Measurements from ENCODE around the gene PHRF1.
A peak's percentile ranks its signal among the peaks of the same experiment; 100 is the strongest.

The PHRF1 gene

GRCh38 chr11:614623-615503 is 38.6 kb downstream of the PHRF1 start:
- no peak for DNase-seq (ENCODE audit: low read depth)

DNA sequence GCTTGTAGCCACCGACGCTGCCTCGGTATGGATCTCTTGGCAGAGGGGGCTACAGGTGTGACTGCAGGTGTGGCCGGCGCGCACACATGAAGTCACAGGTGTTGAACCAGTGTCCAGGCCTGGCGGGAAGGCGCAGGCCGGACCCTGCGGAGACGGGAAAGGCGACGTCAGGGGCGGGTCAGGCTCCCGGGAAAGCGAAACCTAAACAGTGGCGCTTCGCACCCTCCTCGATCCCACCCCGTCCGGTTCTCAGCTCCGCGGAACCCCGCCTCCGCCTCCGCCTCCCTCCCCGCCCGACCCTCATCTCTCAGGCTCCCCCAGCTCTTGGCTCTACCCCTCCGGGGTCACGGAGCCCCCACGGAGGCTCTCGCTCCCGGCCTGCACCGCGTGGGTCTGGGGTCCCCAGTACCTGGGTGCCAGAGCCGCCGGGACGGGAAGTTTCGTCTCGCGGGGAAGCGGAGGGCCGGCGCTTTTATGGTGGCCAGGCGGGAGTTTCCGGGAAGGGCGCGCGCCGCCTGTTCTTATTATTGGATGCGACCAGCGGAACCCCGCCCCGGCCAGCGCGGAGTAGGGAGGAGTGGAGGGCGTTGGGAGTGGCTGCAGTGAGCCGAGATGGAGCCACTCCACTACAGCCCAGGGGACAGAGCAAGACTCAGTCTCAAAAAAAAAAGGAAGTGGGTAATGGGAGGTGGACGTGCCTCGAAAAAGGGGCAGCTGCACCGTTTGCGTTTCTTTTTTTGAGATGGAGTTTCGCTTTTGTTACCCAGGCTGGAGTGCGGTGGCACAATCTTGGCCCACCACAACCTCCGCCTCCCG is 39.4 kb downstream of the PHRF1 start, which contains the start of gene IRF7:
IRF7 (minus strand) TSS at position 447 of the 816 bp plus-strand sequence. CDS start 586 bp downstream, outside the sequence.
- DNase-seq (ENCODE audit: low read depth) = peak; percentile 88

DNA sequence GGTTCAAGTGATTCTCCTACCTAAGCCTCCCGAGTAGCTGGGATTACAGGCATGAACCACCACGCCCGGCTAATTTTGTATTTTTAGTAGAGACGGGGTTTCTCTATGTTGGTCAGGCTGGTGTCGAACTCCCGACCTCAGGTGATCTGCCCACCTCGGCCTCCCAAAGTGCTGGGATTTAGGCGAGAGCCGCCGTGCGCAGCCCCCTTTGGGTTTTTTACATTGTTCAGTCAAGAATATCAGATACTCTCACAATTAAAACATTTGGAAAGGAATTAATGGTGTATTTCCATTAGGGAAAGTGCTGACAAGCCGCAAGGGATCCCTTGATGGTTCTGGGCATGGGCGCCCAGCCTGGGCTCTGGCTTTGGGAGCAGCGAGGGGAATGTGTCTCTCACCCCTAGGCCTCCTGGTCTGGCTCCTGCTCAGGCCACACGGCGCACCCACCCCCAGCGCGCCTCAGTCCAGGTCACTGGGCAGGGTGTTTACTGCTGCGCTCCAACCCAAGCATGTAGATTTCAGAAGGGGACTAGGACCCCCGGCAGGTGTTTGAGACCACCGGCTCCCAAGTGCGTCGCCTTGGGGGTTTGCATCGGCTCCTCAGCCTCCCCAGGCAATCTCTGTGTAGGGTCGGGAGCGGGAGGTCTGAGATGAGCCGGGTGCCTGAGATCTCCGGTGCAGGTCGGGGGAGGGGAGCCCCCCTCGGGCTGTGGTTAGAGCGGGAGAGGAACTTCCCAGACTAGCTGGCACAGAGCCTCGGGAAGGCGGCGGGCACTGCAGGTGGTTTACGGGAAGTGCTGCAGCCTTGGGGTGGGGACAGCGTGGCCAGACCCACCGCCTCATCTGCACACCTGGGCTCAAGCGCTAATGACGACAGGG is 40.3 kb downstream of the PHRF1 start:
- no peak for DNase-seq (ENCODE audit: low read depth)

DNA sequence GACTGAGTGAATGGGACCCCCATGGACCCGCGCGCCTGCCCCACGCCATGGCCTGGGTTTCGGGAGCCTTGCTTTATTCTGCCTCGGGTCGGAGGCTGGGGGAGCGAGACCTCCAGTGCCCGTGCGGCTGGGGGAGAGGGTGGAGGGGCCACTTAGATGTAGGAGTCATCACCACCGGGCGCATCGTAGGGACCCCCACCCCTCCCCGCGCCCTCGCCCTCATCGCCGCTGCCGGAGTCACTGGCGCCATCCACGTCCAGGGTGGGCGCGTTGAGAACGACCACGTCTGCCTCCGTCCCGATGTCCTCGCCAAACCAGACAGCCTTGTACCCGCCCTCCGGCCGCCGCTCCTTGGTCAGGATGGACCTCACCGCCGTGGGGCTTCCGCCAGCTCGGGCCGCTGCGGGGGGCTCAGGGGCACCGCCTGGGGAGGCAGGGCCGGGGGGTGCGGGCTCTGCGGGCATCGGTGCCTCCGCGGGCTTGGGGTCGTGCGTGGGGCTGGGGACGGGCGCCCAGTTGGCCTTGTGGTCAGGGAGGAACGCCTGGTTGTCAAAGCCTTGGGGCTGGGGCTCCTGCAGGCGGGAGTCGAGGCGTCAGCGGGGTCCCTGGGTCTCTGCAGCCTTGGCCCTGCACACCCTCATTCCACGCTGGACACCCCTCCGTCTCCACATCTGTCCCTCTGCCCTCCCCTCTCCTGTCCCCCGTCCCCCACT is 41.1 kb downstream of the PHRF1 start:
- no peak for DNase-seq (ENCODE audit: low read depth)

DNA sequence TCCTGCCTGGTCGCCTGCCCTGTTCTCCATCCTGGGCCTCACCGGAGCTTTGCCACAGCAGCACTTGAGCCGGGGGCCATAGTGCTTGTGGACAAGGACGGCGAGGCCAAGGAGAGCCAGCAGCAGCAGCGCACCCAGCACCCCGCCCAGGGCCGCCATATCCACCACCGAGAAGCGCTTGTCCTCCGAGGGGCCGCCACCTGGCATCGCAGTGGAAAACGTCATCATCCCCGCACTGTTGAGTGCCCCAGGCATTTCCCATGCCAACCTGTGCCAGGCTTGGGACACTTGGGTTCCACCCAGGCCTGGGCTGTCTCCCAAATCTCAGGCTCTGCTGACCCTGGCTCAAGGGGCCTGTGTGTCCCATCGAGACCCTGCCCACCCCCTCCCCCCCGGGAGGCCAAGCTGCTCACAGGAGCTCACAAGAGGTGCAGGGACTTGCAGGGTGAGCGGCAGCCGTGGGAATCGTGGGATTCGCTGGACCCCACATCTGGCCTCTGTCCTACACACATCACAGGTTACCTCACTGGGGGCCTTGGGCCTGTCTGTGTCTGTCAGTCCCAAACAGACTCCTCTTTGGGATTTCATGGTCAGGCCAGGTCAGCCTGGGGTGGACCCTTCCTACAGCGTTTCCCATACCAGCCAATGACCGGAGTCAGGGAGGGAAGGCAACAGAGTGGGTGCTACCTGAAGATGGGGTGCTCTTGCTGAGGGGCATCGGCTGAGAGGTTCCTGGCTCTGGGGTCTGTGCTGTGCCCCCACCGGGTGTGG is 41.8 kb downstream of the PHRF1 start:
- no peak for DNase-seq (ENCODE audit: low read depth)

DNA sequence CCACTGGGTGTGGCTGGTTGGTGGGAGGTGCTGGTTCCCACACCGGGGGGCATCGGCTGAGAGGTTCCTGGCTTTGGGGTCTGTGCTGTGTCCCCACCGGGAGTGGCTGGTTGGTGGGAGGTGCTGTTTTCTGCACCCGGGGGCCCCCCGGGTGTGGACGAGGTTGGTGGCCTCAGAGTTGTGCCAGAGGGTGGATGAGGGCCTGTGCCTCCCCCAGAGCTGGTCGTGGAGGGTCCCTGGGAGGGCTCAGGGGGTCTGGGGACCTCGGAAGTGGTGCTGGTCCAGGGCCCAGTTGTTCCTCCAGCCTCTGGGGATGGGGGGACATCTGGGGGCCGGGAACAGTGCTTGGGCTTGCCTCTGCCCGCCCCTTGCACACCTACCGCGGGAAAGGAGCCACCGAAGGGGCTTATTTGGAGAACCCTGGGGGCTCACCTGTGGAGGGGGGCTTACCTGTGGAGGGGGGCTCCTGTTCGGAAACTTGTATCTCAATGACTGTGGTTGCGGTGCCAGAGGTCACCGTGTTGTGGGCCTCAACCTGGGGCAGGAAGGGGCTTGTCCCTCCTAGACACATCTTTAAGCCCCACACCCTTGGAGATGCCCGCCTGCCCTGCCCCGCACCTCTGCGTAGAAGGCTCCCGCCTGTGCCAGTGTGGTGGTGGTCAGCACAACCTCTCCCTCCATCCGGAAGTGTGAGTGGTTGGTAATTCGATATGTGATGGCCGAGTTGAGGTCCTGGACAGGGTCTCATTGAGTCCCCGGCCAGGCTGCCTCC is 42.8 kb downstream of the PHRF1 start:
- no peak for DNase-seq (ENCODE audit: low read depth)

GRCh38 chr11:619628-620050 is 43.4 kb downstream of the PHRF1 start:
- DNase-seq (ENCODE audit: low read depth) = no peak

- DNase-seq (ENCODE audit: low read depth) = no peak
Measured at GRCh38 chr11:620201-620600, 43.9 kb downstream of the PHRF1 start.

- DNase-seq (ENCODE audit: low read depth) = no peak
Measured at GRCh38 chr11:620935-621814, 44.9 kb downstream of the PHRF1 start.

DNA sequence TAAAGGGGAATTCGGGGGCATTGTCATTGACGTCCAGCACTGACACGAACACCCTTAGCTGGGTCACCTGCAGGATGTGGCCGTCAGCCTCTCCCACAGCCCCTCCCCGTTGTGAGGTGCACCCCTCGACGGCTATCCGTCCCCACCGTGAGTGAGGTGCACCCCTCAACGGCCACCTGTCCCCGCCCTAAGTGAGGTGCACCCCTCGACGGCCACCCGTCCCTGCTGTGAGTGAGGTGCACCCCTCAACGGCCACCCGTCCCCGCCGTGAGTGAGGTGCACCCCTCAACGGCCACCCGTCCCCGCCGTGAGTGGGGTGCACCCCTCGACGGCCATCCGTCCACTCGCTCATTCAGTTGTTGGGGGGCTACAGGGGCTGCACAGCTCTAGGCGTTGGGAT is 45.6 kb downstream of the PHRF1 start:
- DNase-seq (ENCODE audit: low read depth) = no peak

- DNase-seq (ENCODE audit: low read depth) = no peak
Measured at GRCh38 chr11:623349-623869, 47.1 kb downstream of the PHRF1 start.

- no peak for DNase-seq (ENCODE audit: low read depth)
Measured at GRCh38 chr11:623999-624704, 47.9 kb downstream of the PHRF1 start.

DNA sequence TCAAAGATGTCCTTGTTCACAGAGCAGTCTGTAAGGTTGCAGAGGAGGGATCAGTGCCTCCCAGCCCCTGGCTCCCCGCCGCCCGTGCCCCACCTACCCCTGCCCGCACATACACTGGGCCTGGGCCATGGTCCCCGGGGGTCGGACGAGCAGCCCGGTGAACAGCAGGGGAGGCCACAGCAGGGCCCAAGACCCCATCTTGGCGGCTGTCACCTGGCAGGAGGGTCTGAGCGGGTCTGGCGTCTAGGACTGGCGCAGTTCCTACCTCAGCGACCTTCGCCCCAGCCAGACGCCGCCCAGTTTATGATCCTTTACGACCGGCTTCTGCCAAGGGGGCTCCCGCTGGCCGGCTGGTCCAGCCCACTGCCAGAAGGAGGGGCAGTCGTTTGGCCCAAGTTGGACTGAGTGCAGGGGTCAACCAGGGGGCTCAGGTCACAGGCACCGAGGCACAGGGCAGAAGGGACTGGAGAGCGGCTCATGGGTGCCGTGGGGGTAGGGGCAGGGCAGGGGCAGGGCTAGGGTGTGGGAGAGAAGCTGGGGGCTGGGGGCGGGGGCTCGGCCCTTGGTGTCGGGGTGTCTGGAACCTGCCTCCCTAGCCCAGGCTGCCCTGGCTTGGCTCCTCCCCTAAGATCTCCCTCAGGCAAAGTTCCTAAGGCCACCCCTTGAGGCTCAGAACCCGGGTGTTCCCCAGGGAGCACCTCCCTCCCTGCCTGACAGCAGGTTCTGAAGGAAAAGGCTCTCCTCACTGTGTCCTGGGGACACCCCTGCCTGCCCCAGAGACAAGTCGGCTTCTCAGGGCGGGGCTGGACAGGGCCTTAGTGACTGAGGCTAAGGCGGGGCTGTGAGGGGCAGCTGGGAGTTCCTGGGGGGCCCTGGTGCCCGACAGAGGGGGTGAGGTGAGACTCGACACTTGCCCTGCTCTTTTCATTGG is 48.7 kb downstream of the PHRF1 start, which contains the start of gene CDHR5:
CDHR5 (minus strand) TSS at position 251 of the 931 bp plus-strand sequence; CDS start at position 198, 53 bp downstream.
- DNase-seq (ENCODE audit: low read depth) = no peak

DNA sequence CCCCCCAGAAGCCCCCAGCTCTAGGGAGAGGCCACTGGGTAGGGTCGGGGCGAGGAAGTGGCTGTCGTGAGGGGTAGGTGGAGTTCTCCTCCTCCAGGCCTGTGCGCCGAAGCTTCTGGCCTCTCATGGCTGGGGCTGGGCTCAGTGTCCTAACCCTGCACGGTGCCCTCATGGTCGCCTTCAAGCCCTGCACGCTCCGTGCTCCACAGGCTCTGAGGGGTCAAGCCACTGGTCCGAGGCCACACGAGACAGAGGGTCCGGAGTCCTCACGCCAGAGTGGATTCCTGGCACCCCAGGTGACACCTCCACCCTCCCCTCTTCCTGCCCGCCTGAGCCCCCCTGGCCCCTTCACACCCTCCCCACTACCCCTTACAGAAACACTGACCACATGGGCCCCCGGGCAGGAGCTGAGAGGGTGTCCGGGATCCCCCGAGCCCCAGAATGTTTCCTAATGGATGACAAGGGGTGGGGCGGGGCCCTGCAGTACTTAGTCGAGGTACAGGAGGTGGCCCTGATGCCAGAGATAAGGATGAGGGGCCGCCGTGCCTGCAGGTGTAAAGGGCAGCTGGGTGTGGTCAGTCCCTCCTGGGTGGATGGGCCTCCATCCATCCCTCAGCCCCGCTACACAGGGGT is 49.5 kb downstream of the PHRF1 start:
- DNase-seq (ENCODE audit: low read depth) = no peak

GRCh38 chr11:626475-627307 is 50.4 kb downstream of the PHRF1 start, which contains the start of gene SCT:
TSS of gene SCT (minus strand) at chr11:627181. CDS start at chr11:627143, 38 bp downstream.
- DNase-seq (ENCODE audit: low read depth) = no peak

Data from stromal cell of bone marrow (primary cell).